Eye (tissue), 1 donor: Measurements from ENCODE around the gene KNDC1.
"Not testable (repeated sequence)": the region's sequence is repeated elsewhere in the genome, so short reads cannot be mapped to it uniquely, and the experiment has no call there.

Experiments
- DNase-seq: peaks from one replicate; pipeline ENCODE4 v3.0.0-alpha.2; 2015

The KNDC1 gene

GRCh38 chr10:133211141-133211830 lies 51.3 kb downstream of the KNDC1 start:
- no peak for DNase-seq

GRCh38 chr10:133211959-133212852 lies 52.2 kb downstream of the KNDC1 start:
- no peak for DNase-seq

GRCh38 chr10:133212853-133213494 lies 53.0 kb downstream of the KNDC1 start:
- DNase-seq, result no peak

GRCh38 chr10:133213641-133214467 lies 53.8 kb downstream of the KNDC1 start:
- DNase-seq, result no peak

- no peak for DNase-seq
Observed at GRCh38 chr10:133214468-133215410, 54.7 kb downstream of the KNDC1 start.

GRCh38 chr10:133215586-133215985 lies 55.6 kb downstream of the KNDC1 start:
- no peak for DNase-seq

- no peak for DNase-seq
Observed at GRCh38 chr10:133216776-133217175, 56.8 kb downstream of the KNDC1 start.

GRCh38 chr10:133217800-133218589 lies 58.0 kb downstream of the KNDC1 start:
- no peak for DNase-seq

- no peak for DNase-seq
Observed at GRCh38 chr10:133218891-133219290, 58.9 kb downstream of the KNDC1 start.

- DNase-seq, result no peak
Observed at GRCh38 chr10:133219782-133220181, 59.8 kb downstream of the KNDC1 start.

- no peak for DNase-seq
Observed at GRCh38 chr10:133221331-133221730, 61.3 kb downstream of the KNDC1 start.

GRCh38 chr10:133221756-133222155 lies 61.7 kb downstream of the KNDC1 start:
- not testable (repeated sequence) for DNase-seq

GRCh38 chr10:133224076-133224475 lies 64.1 kb downstream of the KNDC1 start:
- DNase-seq, result no peak

- no peak for DNase-seq
Observed at GRCh38 chr10:133224756-133225372, 64.8 kb downstream of the KNDC1 start.

GRCh38 chr10:133225707-133226191 lies 65.7 kb downstream of the KNDC1 start:
- no peak for DNase-seq

- DNase-seq, result no peak
Observed at GRCh38 chr10:133226251-133226808, 66.3 kb downstream of the KNDC1 start.

GRCh38 chr10:133227256-133227655 lies 67.2 kb downstream of the KNDC1 start:
- no peak for DNase-seq

GRCh38 chr10:133229265-133230043 lies 69.4 kb downstream of the KNDC1 start:
- peak; percentile 33 for DNase-seq

- DNase-seq, result peak; percentile 26
Observed at GRCh38 chr10:133230044-133230361, 70.0 kb downstream of the KNDC1 start, which contains the start of gene UTF1. UTF1 (plus strand) TSS chr10:133230217; CDS start chr10:133230289, 72 bp downstream.
